WTC11 (cell line): ENCODE results near the gene EMSY. TPM values are rescaled to one million over a fixed set of nuclear protein-coding genes. Genes with fewer than 3 reads are reported as not detected.

Source experiments
- ATAC-seq: fragments of 200-7000 bp; cut with Tn5 transposase; 2 replicates; pipeline ENCODE4 v1.10.0; 2021; ENCODE audit warnings: mild to moderate bottlenecking, moderate library complexity
- CTCF ChIA-PET: fragments of 300-600 bp; sonication (Branson Sonifier 250); formaldehyde crosslinking; loops from one replicate; lab custom pipeline; 2021; ENCODE audit warnings: antibody characterized with exemption; lab: Charles Lee
- POLR2A ChIA-PET: fragments of 350-600 bp; sonication (Branson Sonifier 250); formaldehyde crosslinking; loops from one replicate; lab custom pipeline; 2021; ENCODE audit warnings: antibody characterized with exemption; lab: Charles Lee
- DNase-seq: peaks from one replicate; pipeline ENCODE4 v3.0.0; 2021; ENCODE audit warnings: low spot score
- H3K27ac Mint-ChIP-seq: 2 replicates; pipeline ENCODE4 v1.8.0; 2021; ENCODE audit warnings: mixed read lengths
- H3K27me3 Mint-ChIP-seq: 2 replicates; pipeline ENCODE4 v1.8.0; 2021; ENCODE audit warnings: low read depth, mild to moderate bottlenecking, moderate library complexity, mixed read lengths
- H3K36me3 Mint-ChIP-seq: 2 replicates; pipeline ENCODE4 v1.8.0; 2021; ENCODE audit warnings: mixed read lengths
- H3K4me1 Mint-ChIP-seq: 2 replicates; pipeline ENCODE4 v1.8.0; 2022; ENCODE audit warnings: mixed read lengths
- H3K4me3 Mint-ChIP-seq: 2 replicates; pipeline ENCODE4 v1.8.0; 2021; ENCODE audit warnings: mild to moderate bottlenecking, moderate library complexity, mixed read lengths
- H3K9me3 Mint-ChIP-seq: 2 replicates; pipeline ENCODE4 v1.8.0; 2021; ENCODE audit warnings: mixed read lengths
- AFF4 ChIP-seq: sonication (generic); formaldehyde crosslinking; IDR thresholded peaks from 2 replicates; pipeline ENCODE4 v1.8.1; 2023; ENCODE audit warnings: mild to moderate bottlenecking, missing genetic modification reagents, borderline replicate concordance
- ESRRA ChIP-seq: sonication (generic); formaldehyde crosslinking; IDR thresholded peaks from 2 replicates; pipeline ENCODE4 v1.8.1; 2022; ENCODE audit warnings: mild to moderate bottlenecking, missing genetic modification reagents, borderline replicate concordance
- JAZF1 ChIP-seq: fragments of 250-450 bp; sonication (Bioruptor Pico); IDR thresholded peaks from 2 replicates; pipeline ENCODE4 v1.9.0; 2021; ENCODE audit warnings: moderate library complexity, mild to moderate bottlenecking, inconsistent platforms
- NFE2L1 ChIP-seq: sonication (generic); formaldehyde crosslinking; IDR thresholded peaks from 2 replicates; pipeline ENCODE4 v1.8.1; 2023; ENCODE audit warnings: missing genetic modification reagents
- NR2C2 ChIP-seq: sonication (generic); formaldehyde crosslinking; IDR thresholded peaks from 2 replicates; pipeline ENCODE4 v1.8.0; 2022; ENCODE audit warnings: mild to moderate bottlenecking, missing genetic modification reagents
- PRRX2 ChIP-seq: fragments of 250-450 bp; sonication (Bioruptor Pico); IDR thresholded peaks from 2 replicates; pipeline ENCODE4 v1.8.0; 2021; ENCODE audit warnings: mild to moderate bottlenecking
- SMAD4 ChIP-seq: sonication (generic); formaldehyde crosslinking; IDR thresholded peaks from 2 replicates; pipeline ENCODE4 v1.8.0; 2022; ENCODE audit warnings: mild to moderate bottlenecking, missing genetic modification reagents
- SP1 ChIP-seq: sonication (generic); formaldehyde crosslinking; conservative IDR thresholded peaks from 2 replicates; pipeline ENCODE4 v1.8.1; 2022; ENCODE audit warnings: missing genetic modification reagents
- TP53 ChIP-seq: sonication (generic); formaldehyde crosslinking; IDR thresholded peaks from 2 replicates; pipeline ENCODE4 v1.8.1; 2023; ENCODE audit warnings: mild to moderate bottlenecking, missing genetic modification reagents
- ZNF425 ChIP-seq: fragments of 250-450 bp; sonication (Bioruptor Pico); conservative IDR thresholded peaks from 2 replicates; pipeline ENCODE4 v1.9.0; 2021; ENCODE audit warnings: mild to moderate bottlenecking
- ZNF512 ChIP-seq: sonication (generic); formaldehyde crosslinking; IDR thresholded peaks from 2 replicates; pipeline ENCODE4 v1.8.1; 2022; ENCODE audit warnings: missing genetic modification reagents, borderline replicate concordance
- total RNA-seq: library from RNA; stranded (reverse); gene quantifications from 3 replicates; pipeline ENCODE4 v1.2.3, GENCODE V29; 2021
- TF ChIP-seq, protein P1 (sequence below): sonication (generic); formaldehyde crosslinking; IDR thresholded peaks from 2 replicates; pipeline ENCODE4 v1.8.1; 2023; ENCODE audit warnings: mild to moderate bottlenecking, missing genetic modification reagents, moderate library complexity
- TF ChIP-seq, protein P2 (sequence below): fragments of 250-450 bp; sonication (Bioruptor Pico); IDR thresholded peaks from 2 replicates; pipeline ENCODE4 v1.9.0; 2021; ENCODE audit warnings: mild to moderate bottlenecking, borderline replicate concordance
- TF ChIP-seq, protein P3 (sequence below): fragments of 250-450 bp; sonication (Bioruptor Pico); IDR thresholded peaks from 2 replicates; pipeline ENCODE4 v1.9.0; 2021; ENCODE audit warnings: mild to moderate bottlenecking

Gene EMSY
- total RNA-seq, 1 experiment from 2014 or later = 31.1 TPM

DNA sequence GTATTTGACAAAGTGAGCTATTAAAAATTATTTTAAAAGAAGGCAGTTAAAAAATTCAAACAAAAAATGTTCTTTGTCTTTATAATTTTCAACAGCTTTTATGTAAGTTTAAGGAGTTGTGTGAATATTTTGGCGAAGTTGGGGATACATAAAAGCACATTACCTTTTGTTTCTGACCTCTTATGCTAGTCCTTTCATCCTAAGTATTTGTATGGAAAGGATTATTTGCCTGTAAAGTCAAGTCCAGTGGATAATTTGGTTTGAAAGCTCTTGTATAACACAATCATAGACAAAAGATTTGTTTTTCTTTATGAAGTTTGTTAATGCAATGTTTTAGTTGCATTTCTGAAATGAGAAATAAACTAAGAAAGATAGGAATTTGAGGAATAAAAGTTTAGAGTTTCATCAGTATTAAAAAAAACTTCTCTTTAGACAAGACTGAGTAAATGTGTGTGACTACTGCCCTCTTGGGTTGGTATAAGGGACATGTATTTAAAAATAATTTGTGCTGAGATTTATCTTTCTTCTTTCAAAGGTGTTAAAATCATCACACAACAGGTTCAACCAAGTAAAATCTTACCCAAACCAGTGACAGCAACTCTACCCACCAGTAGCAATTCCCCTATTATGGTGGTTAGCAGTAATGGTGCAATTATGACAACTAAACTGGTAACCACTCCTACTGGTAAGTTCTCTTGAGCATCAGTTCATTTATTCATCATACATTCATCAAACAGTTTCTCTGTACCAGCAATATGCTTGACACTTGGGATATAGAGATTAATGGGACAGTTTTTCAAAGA lies 68.2 kb downstream of the EMSY start (continued):
- TF ChIP-seq ZNF425 (CRISPR knock-in tag) (no peak), JAZF1 (CRISPR knock-in tag) (no peak), NR2C2 (CRISPR knock-in tag) (no peak), TP53 (no peak), ZNF512 (CRISPR knock-in tag) (no peak), AFF4 (CRISPR knock-in tag) (no peak), SP1 (no peak)
- TF ChIP-seq, protein P1, sequence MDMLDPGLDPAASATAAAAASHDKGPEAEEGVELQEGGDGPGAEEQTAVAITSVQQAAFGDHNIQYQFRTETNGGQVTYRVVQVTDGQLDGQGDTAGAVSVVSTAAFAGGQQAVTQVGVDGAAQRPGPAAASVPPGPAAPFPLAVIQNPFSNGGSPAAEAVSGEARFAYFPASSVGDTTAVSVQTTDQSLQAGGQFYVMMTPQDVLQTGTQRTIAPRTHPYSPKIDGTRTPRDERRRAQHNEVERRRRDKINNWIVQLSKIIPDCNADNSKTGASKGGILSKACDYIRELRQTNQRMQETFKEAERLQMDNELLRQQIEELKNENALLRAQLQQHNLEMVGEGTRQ = no peak
- TF ChIP-seq, protein P2, sequence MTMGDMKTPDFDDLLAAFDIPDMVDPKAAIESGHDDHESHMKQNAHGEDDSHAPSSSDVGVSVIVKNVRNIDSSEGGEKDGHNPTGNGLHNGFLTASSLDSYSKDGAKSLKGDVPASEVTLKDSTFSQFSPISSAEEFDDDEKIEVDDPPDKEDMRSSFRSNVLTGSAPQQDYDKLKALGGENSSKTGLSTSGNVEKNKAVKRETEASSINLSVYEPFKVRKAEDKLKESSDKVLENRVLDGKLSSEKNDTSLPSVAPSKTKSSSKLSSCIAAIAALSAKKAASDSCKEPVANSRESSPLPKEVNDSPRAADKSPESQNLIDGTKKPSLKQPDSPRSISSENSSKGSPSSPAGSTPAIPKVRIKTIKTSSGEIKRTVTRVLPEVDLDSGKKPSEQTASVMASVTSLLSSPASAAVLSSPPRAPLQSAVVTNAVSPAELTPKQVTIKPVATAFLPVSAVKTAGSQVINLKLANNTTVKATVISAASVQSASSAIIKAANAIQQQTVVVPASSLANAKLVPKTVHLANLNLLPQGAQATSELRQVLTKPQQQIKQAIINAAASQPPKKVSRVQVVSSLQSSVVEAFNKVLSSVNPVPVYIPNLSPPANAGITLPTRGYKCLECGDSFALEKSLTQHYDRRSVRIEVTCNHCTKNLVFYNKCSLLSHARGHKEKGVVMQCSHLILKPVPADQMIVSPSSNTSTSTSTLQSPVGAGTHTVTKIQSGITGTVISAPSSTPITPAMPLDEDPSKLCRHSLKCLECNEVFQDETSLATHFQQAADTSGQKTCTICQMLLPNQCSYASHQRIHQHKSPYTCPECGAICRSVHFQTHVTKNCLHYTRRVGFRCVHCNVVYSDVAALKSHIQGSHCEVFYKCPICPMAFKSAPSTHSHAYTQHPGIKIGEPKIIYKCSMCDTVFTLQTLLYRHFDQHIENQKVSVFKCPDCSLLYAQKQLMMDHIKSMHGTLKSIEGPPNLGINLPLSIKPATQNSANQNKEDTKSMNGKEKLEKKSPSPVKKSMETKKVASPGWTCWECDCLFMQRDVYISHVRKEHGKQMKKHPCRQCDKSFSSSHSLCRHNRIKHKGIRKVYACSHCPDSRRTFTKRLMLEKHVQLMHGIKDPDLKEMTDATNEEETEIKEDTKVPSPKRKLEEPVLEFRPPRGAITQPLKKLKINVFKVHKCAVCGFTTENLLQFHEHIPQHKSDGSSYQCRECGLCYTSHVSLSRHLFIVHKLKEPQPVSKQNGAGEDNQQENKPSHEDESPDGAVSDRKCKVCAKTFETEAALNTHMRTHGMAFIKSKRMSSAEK (CRISPR knock-in tag) = no peak

DNA sequence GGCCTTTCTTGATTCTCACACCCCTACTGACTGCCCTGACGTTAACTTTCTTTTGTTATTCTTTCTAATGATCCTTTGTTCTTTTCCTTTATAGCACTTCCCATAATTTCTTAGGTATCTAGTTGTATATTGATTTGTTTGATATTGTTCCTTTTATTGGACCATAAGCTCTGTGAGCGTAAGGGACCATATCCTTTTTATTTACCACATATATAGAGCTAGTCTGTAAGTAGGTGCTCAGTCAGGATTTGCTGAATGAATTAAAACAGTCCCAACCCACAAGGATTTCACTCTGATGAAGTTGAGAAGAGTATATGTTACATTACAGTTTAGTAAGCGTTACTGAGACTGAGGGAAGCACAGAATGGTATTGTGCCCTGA lies 68.8 kb downstream of the EMSY start:
- no peaks in the 10 kb centered on the region for H3K27me3 Mint-ChIP-seq
- TF ChIP-seq NFE2L1 (CRISPR knock-in tag) (no peak), ZNF512 (CRISPR knock-in tag) (no peak), PRRX2 (CRISPR knock-in tag) (no peak), SMAD4 (CRISPR knock-in tag) (no peak), ESRRA (no peak)
- TF ChIP-seq, protein P3, sequence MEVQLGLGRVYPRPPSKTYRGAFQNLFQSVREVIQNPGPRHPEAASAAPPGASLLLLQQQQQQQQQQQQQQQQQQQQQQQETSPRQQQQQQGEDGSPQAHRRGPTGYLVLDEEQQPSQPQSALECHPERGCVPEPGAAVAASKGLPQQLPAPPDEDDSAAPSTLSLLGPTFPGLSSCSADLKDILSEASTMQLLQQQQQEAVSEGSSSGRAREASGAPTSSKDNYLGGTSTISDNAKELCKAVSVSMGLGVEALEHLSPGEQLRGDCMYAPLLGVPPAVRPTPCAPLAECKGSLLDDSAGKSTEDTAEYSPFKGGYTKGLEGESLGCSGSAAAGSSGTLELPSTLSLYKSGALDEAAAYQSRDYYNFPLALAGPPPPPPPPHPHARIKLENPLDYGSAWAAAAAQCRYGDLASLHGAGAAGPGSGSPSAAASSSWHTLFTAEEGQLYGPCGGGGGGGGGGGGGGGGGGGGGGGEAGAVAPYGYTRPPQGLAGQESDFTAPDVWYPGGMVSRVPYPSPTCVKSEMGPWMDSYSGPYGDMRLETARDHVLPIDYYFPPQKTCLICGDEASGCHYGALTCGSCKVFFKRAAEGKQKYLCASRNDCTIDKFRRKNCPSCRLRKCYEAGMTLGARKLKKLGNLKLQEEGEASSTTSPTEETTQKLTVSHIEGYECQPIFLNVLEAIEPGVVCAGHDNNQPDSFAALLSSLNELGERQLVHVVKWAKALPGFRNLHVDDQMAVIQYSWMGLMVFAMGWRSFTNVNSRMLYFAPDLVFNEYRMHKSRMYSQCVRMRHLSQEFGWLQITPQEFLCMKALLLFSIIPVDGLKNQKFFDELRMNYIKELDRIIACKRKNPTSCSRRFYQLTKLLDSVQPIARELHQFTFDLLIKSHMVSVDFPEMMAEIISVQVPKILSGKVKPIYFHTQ (CRISPR knock-in tag) = no peak

More for the DNA sequence above, 68.8 kb downstream of the EMSY start:
- DNase-seq (no peak), ATAC-seq (no peak)
- POLR2A ChIA-PET = interaction anchor here (0.5 kb wide), 1 partner anchor 65 kb away, joined by 4 read pairs; no protein-coding TSS in a partner anchor
- CTCF ChIA-PET = interaction anchor here (1.6 kb wide), 1 partner anchor 192 kb away, joined by 5 read pairs; no protein-coding TSS in a partner anchor
- Mint-ChIP-seq H3K4me3 (no peak overlapping the region), H3K4me1 (peaks cover 23% of the 10 kb centered on the region), H3K9me3 (no peaks in the 10 kb centered on the region), H3K27ac (no peak overlapping the region), H3K36me3 (0 out of 2 replicates have a peak, but pooled peaks cover 3% of the 10 kb centered on the region)
